Measurements from ENCODE around the gene CTAGE9.

DNA sequence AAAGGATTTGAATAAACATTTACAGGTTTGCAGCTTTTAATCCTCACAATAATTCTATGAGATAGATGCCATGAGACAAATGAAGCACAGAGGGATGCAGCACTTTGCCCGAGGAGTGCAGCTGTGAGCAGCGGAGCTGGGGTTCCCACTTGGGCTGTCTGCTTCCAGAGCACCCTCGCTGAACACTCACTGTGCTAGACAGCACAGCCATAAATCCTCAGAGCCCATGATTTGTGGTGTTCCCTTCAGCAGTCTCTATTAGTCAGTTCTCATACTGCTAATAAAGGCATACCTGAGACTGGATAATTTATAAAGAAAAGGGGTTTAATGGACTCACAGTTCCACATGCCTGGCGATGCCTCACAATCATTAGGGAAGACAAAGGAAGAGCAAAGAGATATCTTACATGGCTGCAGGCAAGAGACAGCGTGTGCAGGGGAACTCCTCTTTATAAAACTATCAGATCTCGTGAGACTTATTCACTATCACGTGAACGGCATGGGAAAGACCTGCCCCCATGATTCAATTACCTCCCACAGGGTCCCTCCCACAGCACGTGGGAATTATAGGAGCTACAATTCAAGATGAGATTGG, 25.3 kb upstream of the CTAGE9 start:
- TF ChIP-seq, protein P1, sequence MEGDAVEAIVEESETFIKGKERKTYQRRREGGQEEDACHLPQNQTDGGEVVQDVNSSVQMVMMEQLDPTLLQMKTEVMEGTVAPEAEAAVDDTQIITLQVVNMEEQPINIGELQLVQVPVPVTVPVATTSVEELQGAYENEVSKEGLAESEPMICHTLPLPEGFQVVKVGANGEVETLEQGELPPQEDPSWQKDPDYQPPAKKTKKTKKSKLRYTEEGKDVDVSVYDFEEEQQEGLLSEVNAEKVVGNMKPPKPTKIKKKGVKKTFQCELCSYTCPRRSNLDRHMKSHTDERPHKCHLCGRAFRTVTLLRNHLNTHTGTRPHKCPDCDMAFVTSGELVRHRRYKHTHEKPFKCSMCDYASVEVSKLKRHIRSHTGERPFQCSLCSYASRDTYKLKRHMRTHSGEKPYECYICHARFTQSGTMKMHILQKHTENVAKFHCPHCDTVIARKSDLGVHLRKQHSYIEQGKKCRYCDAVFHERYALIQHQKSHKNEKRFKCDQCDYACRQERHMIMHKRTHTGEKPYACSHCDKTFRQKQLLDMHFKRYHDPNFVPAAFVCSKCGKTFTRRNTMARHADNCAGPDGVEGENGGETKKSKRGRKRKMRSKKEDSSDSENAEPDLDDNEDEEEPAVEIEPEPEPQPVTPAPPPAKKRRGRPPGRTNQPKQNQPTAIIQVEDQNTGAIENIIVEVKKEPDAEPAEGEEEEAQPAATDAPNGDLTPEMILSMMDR (IDR thresholded peaks at IDR 0.05; ENCODE audit: insufficient read depth, low read length, poor library complexity, severe bottlenecking), result no peak
- TF ChIP-seq EZH2phosphoT487 (conservative IDR thresholded peaks at IDR 0.05; ENCODE audit: low read length), result no peak
